ENCODE measurements around the gene C11orf98. TPM values are rescaled to one million over a fixed set of nuclear protein-coding genes. Genes with fewer than 3 reads are reported as not detected.
"Not testable (repeated sequence)": the region's sequence is repeated elsewhere in the genome, so short reads cannot be mapped to it uniquely, and the experiment has no call there.

The C11orf98 gene
- polyA plus RNA-seq, 1 donor (not counting 4 experiments of a cell fraction or from before 2014, with no cell fraction given), result 81.5 TPM

GRCh38 chr11:62652161-62653006 lies 12.6 kb downstream of the C11orf98 start:
- Histone ChIP-seq H2AFZ (ENCODE audit: control insufficient read depth, low read length) (peak overlapping the region; percentile 19), H3K27me3 (ENCODE audit: control insufficient read depth, extremely low read depth, insufficient read depth, low read length) (no peaks in the 10 kb centered on the region), H4K20me1 (ENCODE audit: control insufficient read depth, extremely low read depth, insufficient read depth, low read length) (no peaks in the 10 kb centered on the region), H3K27ac (ENCODE audit: control insufficient read depth, insufficient read depth, low read length) (peak overlapping the region; percentile 92), H3K4me2 (ENCODE audit: control insufficient read depth, extremely low read depth, insufficient read depth, low read depth, low read length) (peak overlapping the region; percentile 77), H3K9me1 (ENCODE audit: control insufficient read depth, extremely low read depth, insufficient read depth, low read length) (no peaks in the 10 kb centered on the region), H3K4me3 (ENCODE audit: control insufficient read depth in 2 of 3, extremely low read depth in 1 of 3, insufficient read depth in 2 of 3, low read depth in 1 of 3, low read length in 3 of 3) (peak overlapping the region; percentile 75 to 94 (median 92)), H3K9ac (ENCODE audit: control insufficient read depth, extremely low read depth, insufficient read depth, low read length) (peak overlapping the region; percentile 98), H3K9me3 (ENCODE audit: control insufficient read depth, low read depth, low read length) (no peaks in the 10 kb centered on the region), H3K79me2 (ENCODE audit: control insufficient read depth, insufficient read depth, low read length) (peaks cover 30% of the 10 kb centered on the region), H3K36me3 (ENCODE audit: control insufficient read depth in 2 of 2, extremely low read depth in 1 of 2, insufficient read depth in 2 of 2, low read length in 2 of 2) (peaks cover 12 to 15% of the 10 kb centered on the region in 2 experiments), H3K4me1 (ENCODE audit: control insufficient read depth, extremely low read depth, insufficient read depth, low read length) (peaks cover 6% of the 10 kb centered on the region)
- DNase-seq (ENCODE audit: low read depth, low spot score), result no peak
- FAIRE-seq, result no peak
- TF ChIP-seq EZH2 (IDR thresholded peaks at IDR 0.05; ENCODE audit: low read length), result no peak
- no peak for TF ChIP-seq CTCF (optimal IDR thresholded peaks at IDR 0.05 in 1 of 3, IDR thresholded peaks at IDR 0.05 in 1 of 3, conservative IDR thresholded peaks at IDR 0.05 in 1 of 3; ENCODE audit: extremely low read depth in 1 of 3, insufficient read depth in 2 of 3, low read length in 3 of 3)
- dilution Hi-C loops (cut with MboI; ENCODE audit: extremely low pct_ligation_motif_present, low sequenced_read_pairs), result no loop called here

- FAIRE-seq; H3K9ac ChIP-seq (ENCODE audit: control insufficient read depth, extremely low read depth, insufficient read depth, low read length); H3K9me3 ChIP-seq (ENCODE audit: control insufficient read depth, low read depth, low read length); H3K4me2 ChIP-seq (ENCODE audit: control insufficient read depth, extremely low read depth, insufficient read depth, low read depth, low read length); H3K4me3 ChIP-seq (ENCODE audit: control insufficient read depth in 2 of 3, extremely low read depth in 1 of 3, insufficient read depth in 2 of 3, low read depth in 1 of 3, low read length in 3 of 3); H2AFZ ChIP-seq (ENCODE audit: control insufficient read depth, low read length); dilution Hi-C loops (cut with MboI; ENCODE audit: extremely low pct_ligation_motif_present, low sequenced_read_pairs); H3K27ac ChIP-seq (ENCODE audit: control insufficient read depth, insufficient read depth, low read length); H3K27me3 ChIP-seq (ENCODE audit: control insufficient read depth, extremely low read depth, insufficient read depth, low read length); H4K20me1 ChIP-seq (ENCODE audit: control insufficient read depth, extremely low read depth, insufficient read depth, low read length); DNase-seq (ENCODE audit: low read depth, low spot score); H3K9me1 ChIP-seq (ENCODE audit: control insufficient read depth, extremely low read depth, insufficient read depth, low read length): not testable (repeated sequence)
- Histone ChIP-seq H3K4me1 (ENCODE audit: control insufficient read depth, extremely low read depth, insufficient read depth, low read length) (peaks cover 16% of the 10 kb centered on the region), H3K36me3 (ENCODE audit: control insufficient read depth in 2 of 2, extremely low read depth in 1 of 2, insufficient read depth in 2 of 2, low read length in 2 of 2) (peaks cover 12 to 15% of the 10 kb centered on the region in 2 experiments), H3K79me2 (ENCODE audit: control insufficient read depth, insufficient read depth, low read length) (peaks cover 40% of the 10 kb centered on the region)
These were observed 14.7 kb downstream of the C11orf98 start for GRCh38 chr11:62650283-62650682.

Measured in keratinocyte (primary cell).